ENCODE data around the gene B4GAT1. TPM values are rescaled to one million over a fixed set of nuclear protein-coding genes. Genes with fewer than 3 reads are reported as not detected.

The B4GAT1 gene
- total RNA-seq, 1 experiment from 2014 or later, result 41.1 TPM

DNA sequence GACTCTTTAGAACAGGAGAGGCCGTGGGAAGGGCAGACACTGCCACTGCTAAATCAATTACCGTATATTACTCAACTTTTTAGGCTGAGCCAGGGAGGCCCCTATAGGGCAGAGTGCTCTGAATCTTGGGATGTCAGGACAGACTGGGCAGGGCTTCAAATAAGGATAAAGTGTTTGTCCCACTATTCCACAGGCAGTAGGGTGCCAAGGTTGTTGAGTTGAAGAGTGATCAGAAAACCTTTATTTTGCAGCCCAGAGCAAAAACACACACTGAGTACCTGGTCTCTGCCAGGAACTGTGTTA, 1.6 kb upstream of the B4GAT1 start:
- TF ChIP-seq EZH2 (IDR thresholded peaks at IDR 0.05; ENCODE audit: low read length, unreplicated experiment) (no peak), EZH2phosphoT487 (IDR thresholded peaks at IDR 0.05; ENCODE audit: borderline replicate concordance, low read length) (no peak)
- TF ChIP-seq, protein P1, sequence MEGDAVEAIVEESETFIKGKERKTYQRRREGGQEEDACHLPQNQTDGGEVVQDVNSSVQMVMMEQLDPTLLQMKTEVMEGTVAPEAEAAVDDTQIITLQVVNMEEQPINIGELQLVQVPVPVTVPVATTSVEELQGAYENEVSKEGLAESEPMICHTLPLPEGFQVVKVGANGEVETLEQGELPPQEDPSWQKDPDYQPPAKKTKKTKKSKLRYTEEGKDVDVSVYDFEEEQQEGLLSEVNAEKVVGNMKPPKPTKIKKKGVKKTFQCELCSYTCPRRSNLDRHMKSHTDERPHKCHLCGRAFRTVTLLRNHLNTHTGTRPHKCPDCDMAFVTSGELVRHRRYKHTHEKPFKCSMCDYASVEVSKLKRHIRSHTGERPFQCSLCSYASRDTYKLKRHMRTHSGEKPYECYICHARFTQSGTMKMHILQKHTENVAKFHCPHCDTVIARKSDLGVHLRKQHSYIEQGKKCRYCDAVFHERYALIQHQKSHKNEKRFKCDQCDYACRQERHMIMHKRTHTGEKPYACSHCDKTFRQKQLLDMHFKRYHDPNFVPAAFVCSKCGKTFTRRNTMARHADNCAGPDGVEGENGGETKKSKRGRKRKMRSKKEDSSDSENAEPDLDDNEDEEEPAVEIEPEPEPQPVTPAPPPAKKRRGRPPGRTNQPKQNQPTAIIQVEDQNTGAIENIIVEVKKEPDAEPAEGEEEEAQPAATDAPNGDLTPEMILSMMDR (conservative IDR thresholded peaks at IDR 0.05; ENCODE audit: low read depth, low read length), result no peak
- intact Hi-C loops (cut with micrococcal nuclease), result loop anchor here (2.0 kb wide), 1 partner anchor 22 kb away; the partner anchor contains the start of gene SLC29A2
- Histone ChIP-seq H3K9me2 (replicated peaks; ENCODE audit: low read length) (no peaks in the 10 kb centered on the region), H2AFZ (ENCODE audit: low read length) (no peak overlapping the region), H3F3A (ENCODE audit: low read length, unreplicated experiment) (no peaks in the 10 kb centered on the region), H4K20me1 (ENCODE audit: low read length) (no peaks in the 10 kb centered on the region), H3K4me2 (ENCODE audit: low read length) (no peak overlapping the region), H3K9me3 (ENCODE audit: low read length) (no peaks in the 10 kb centered on the region), H3K9ac (ENCODE audit: low read length) (no peak overlapping the region), H3K79me2 (ENCODE audit: low read length) (peaks cover 25% of the 10 kb centered on the region), H3K36me3 (ENCODE audit: low read depth, low read length) (no peaks in the 10 kb centered on the region), H3K4me1 (ENCODE audit: insufficient read depth, low read length) (peaks cover 25% of the 10 kb centered on the region), H3K4me3 (ENCODE audit: low read length) (no peak overlapping the region), H3K27ac (ENCODE audit: low read length) (no peak overlapping the region), H3K27me3 (ENCODE audit: low read length) (no peaks in the 10 kb centered on the region)
- BruUV-seq (replicated peaks), result no TSS peak
- CTCF ChIA-PET, result no interaction called here
- no peak for ATAC-seq
- no peak for DNase-seq
- POLR2A ChIA-PET (ENCODE audit: unreplicated experiment), result no interaction called here

GRCh38 chr11:66346476-66347424, 679 bp downstream of the B4GAT1 start:
- H3K9me3 ChIP-seq (ENCODE audit: low read length), result no peaks in the 10 kb centered on the region
- ChIA-PET POLR2A (ENCODE audit: unreplicated experiment) (interaction anchor here (1.6 kb wide), 1 partner anchor 34 kb away, joined by 5 read pairs; no protein-coding TSS in a partner anchor), CTCF (no interaction called here)
- H3K4me1 ChIP-seq (ENCODE audit: insufficient read depth, low read length), result peaks cover 35% of the 10 kb centered on the region
- H3K36me3 ChIP-seq (ENCODE audit: low read depth, low read length), result no peaks in the 10 kb centered on the region
- H3K27ac ChIP-seq (ENCODE audit: low read length), result no peak overlapping the region
- peaks cover 39% of the 10 kb centered on the region for H3K79me2 ChIP-seq (ENCODE audit: low read length)
- ATAC-seq, result peak; percentile 16
- H3F3A ChIP-seq (ENCODE audit: low read length, unreplicated experiment), result no peaks in the 10 kb centered on the region
- no peaks in the 10 kb centered on the region for H3K9me2 ChIP-seq (replicated peaks; ENCODE audit: low read length)
- no peak for TF ChIP-seq EZH2phosphoT487 (IDR thresholded peaks at IDR 0.05; ENCODE audit: borderline replicate concordance, low read length)
- TF ChIP-seq, protein P1 (conservative IDR thresholded peaks at IDR 0.05; ENCODE audit: low read depth, low read length), result no peak
- no peak for TF ChIP-seq EZH2 (IDR thresholded peaks at IDR 0.05; ENCODE audit: low read length, unreplicated experiment)
- H3K9ac ChIP-seq (ENCODE audit: low read length), result peak overlapping the region; percentile 72
- H3K4me3 ChIP-seq (ENCODE audit: low read length), result peak overlapping the region; percentile 94
- BruUV-seq (replicated peaks), result no TSS peak
- no peaks in the 10 kb centered on the region for H4K20me1 ChIP-seq (ENCODE audit: low read length)
- intact Hi-C loops (cut with micrococcal nuclease), result no loop called here
- H2AFZ ChIP-seq (ENCODE audit: low read length), result peak overlapping the region; percentile 98
- DNase-seq, result no peak
- H3K27me3 ChIP-seq (ENCODE audit: low read length), result no peaks in the 10 kb centered on the region
- peak overlapping the region; percentile 92 for H3K4me2 ChIP-seq (ENCODE audit: low read length)

GRCh38 chr11:66345316-66345649, 2.1 kb downstream of the B4GAT1 start:
- intact Hi-C loops (cut with micrococcal nuclease), result no loop called here
- BruUV-seq (replicated peaks), result TSS peak; percentile 8
- TF ChIP-seq EZH2 (IDR thresholded peaks at IDR 0.05; ENCODE audit: low read length, unreplicated experiment) (no peak), EZH2phosphoT487 (IDR thresholded peaks at IDR 0.05; ENCODE audit: borderline replicate concordance, low read length) (no peak)
- TF ChIP-seq, protein P1 (conservative IDR thresholded peaks at IDR 0.05; ENCODE audit: low read depth, low read length), result no peak
- H4K20me1 ChIP-seq (ENCODE audit: low read length), result no peaks in the 10 kb centered on the region
- DNase-seq, result no peak
- CTCF ChIA-PET, result interaction anchor here (0.7 to 0.9 kb wide), 2 partner anchors 9 to 41 kb away, joined by 4 to 5 read pairs; partner anchors contain the start of gene RIN1
- no peaks in the 10 kb centered on the region for H3K27me3 ChIP-seq (ENCODE audit: low read length)
- peak overlapping the region; percentile 82 for H2AFZ ChIP-seq (ENCODE audit: low read length)
- no peaks in the 10 kb centered on the region for H3F3A ChIP-seq (ENCODE audit: low read length, unreplicated experiment)
- POLR2A ChIA-PET (ENCODE audit: unreplicated experiment), result interaction anchor here (0.6 to 0.7 kb wide), 3 partner anchors 10 to 498 kb away, joined by 3 to 4 read pairs (median 3); partner anchors contain the start of gene PELI3
- peak overlapping the region; percentile 94 for H3K4me3 ChIP-seq (ENCODE audit: low read length)
- H3K9me3 ChIP-seq (ENCODE audit: low read length), result no peaks in the 10 kb centered on the region
- no peaks in the 10 kb centered on the region for H3K9me2 ChIP-seq (replicated peaks; ENCODE audit: low read length)
- H3K9ac ChIP-seq (ENCODE audit: low read length), result peak overlapping the region; percentile 87
- H3K4me1 ChIP-seq (ENCODE audit: insufficient read depth, low read length), result peaks cover 35% of the 10 kb centered on the region
- peaks cover 39% of the 10 kb centered on the region for H3K79me2 ChIP-seq (ENCODE audit: low read length)
- peak; percentile 4 for ATAC-seq
- H3K4me2 ChIP-seq (ENCODE audit: low read length), result peak overlapping the region; percentile 92
- H3K36me3 ChIP-seq (ENCODE audit: low read depth, low read length), result peaks cover 6% of the 10 kb centered on the region; the same call in 1 of the 2 replicates
- peak overlapping the region; percentile 21; the same call in 1 of the 2 replicates for H3K27ac ChIP-seq (ENCODE audit: low read length)
